Right ventricle myocardium inferior (tissue), 1 donor: ENCODE data around the gene HIRA. TPM values are rescaled to one million over a fixed set of nuclear protein-coding genes. Genes with fewer than 3 reads are reported as not detected.
"Not testable (repeated sequence)": the region's sequence is repeated elsewhere in the genome, so short reads cannot be mapped to it uniquely, and the experiment has no call there.

Experiments used
- ATAC-seq: fragments of 200-7000 bp; cut with Tn5 transposase; one replicate; pipeline ENCODE4 v1.9.1; 2020; ENCODE audit warnings: mild to moderate bottlenecking, moderate library complexity
- DNase-seq: peaks from one replicate; pipeline ENCODE4 v3.0.0; 2021; ENCODE audit errors: missing footprints
- intact Hi-C: fragments of 100-400 bp; cut with DNase I; formaldehyde crosslinking; loops from one replicate; pipeline ENCODE4 v1.11.0; 2022
- total RNA-seq: library from RNA; stranded (reverse); fragmentation: NEBNext Ultra II Directional; extraction: Animal tissue kit (Norgen Biotek cat#: 25700); gene quantifications from one replicate; pipeline ENCODE4 v1.2.1, GENCODE V29; 2021
- donor health status: DM: no; HTN: yes; CAD: no; lungs with severe emphysema.

Gene HIRA
- total RNA-seq, 1 donor from 2014 or later: 17.4 TPM

DNA sequence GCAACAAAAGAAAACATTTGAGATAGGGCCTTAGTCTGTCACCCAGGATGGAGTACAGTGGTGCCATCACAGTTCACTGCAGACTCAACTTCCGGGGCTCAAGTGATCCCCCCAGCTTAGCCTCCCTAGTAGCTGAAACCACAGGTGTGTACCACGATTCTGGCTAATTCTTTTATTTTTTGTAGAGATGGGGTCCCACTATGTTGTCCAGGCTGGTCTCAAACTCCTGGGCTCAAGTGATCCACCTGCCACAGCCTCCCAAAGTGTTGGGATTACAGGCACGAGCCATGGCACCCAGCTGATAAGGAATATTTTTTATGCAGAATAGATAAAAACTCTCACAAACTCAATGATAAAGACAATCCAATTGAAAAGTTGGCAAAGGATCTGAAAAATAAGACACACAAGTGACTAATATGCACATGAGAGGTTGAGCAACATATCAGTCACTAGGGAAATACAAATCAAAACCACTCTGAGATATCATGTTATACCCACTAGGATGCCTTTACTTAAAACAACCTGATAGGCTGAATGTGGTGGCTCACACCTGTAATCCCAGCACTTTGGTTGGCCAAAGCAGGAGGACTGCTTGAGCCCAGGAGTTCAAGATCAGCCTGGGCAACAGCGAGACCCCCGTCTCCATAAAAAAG, 106.1 kb downstream of the HIRA start:
- intact Hi-C loops: no loop called here
- no peak for DNase-seq
- no peak for ATAC-seq

DNA sequence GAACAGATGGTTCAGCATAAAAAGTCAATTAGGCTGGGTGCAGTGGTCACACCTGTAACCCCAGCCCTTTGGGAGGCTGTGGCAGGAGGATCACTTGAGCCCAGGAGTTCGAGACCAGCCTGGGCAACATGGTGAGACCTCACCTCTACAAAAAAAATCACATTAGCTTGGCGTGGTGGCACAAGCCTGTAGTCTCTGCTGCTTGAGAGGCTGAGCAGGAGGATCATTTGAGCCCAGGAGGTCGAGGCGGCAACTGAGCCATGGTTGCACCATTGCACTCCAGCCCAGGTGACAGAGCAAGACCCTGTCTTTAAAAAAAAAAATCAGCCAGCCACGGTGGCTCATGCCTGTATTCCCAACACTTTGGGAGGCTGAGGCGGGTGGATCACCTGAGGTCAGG, 108.1 kb downstream of the HIRA start:
- DNase-seq, ATAC-seq, intact Hi-C loops: not testable (repeated sequence)

DNA sequence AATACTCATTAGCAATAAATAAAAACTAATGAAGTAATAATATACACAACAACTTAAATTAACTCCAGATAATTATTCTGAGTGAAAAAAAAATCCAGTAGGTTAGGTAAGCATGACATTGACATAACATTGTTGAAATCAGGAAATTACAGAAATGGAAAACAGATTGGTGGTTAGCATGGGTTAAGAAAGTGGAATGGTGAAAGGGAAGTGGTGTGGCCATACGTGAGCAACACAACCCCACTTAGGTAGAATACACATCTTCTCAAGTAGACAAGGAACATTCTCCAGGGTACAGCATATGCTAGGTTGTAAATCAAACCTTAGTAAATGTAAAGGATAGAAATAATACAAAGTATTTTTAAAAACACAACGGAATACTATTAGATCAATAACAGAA, 109.8 kb downstream of the HIRA start:
- ATAC-seq: no peak
- intact Hi-C loops: no loop called here
- DNase-seq: no peak

DNA sequence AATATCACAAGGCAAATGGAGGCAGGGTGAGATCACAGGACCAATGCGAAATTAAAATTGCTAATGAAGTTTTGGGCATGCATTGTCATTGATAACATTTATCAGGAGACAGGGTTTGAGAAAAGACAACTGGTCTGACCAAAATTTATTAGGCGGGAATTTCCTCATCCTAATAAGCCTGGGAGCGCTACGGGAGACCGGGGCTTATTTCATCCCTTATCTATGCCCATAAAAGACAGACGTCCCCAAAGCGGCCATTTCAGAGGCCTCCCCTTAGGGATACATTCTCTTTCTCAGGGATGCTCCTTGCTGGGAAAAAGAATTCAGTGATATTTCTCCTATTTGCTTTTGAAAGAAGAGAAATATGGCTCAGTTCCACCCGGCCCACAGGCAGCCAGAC, 111.4 kb downstream of the HIRA start:
- ATAC-seq, DNase-seq, intact Hi-C loops: not testable (repeated sequence)

DNA sequence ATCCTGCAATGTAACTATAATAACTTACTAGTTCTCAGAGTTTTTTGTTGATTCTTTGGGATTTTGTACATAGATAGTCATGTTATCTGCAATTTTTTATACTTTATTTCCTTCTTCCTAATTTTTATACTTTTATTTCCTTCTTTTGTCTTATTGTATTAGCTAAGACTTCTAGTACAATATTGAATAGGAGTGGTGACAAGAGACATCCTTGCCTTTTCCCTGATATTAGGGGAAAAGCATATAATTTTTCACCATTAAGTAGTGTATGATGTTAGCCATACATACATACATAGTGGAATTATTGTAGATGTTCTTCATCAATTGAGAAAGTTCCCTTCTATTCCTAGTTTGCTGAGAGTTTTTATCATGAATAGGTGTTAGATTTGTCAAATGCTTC, 112.3 kb downstream of the HIRA start:
- ATAC-seq: no peak
- DNase-seq: no peak
- intact Hi-C loops: no loop called here

DNA sequence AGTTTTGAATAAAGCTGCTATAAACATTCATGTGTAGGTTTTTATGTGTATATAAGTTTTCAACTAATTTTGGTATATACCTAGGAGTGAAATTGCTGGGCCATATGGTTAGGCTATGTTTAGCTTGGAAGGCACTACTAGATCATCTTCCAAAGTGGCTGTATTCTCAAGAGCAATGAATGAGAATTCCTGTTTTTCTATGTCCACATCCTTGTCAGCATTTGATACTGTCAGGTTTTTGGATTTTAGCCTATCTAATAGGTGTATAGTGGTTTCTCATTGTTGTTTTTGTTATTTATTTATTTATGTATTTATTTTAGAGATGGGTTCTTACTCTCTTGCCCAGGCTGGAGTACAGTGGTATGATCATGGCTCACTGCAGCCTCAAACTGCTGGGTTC, 113.7 kb downstream of the HIRA start:
- intact Hi-C loops: no loop called here
- DNase-seq (no peak), ATAC-seq (no peak)

DNA sequence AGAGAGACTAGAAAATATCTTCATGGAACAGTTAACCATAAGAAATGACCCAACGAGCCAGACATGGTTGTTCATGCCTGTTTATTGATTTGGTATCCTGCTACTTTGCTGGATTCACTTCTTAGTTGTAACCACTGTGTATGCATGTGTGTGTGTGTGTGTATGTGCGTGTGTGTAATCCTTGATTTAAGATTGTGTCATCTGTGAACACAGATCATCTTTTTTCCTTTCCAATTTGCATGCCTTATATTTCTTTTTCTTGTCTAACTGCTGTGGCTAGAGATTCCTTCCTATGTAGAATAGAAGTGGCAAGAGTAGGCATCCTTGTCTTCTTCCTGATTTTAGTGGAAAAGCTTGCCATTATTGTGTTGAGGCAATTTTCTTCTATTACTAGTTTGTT, 123.7 kb downstream of the HIRA start:
- intact Hi-C loops: loop anchor here (10.0 kb wide), 1 partner anchor 327 kb away; no protein-coding TSS in a partner anchor
- ATAC-seq (no peak), DNase-seq (no peak)

DNA sequence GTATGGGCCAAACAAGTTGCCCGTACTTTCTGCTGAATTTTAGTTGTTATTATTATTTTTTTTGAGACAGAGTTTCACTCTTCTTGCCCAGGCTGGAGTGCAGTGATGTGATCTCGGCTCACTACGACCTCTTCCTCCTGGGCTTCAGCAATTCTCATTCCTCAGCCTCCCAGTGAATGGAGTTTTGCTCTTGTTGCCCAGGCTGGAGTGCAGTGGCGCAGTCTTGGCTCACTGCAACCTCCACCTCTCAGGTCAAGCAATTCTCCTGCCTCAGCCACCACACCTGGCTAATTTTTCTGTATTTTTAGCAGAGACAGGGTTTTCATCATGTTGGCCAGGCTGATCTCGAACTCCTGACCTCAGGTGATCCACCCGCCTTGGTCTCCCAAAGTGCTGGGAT, 125.0 kb downstream of the HIRA start:
- intact Hi-C loops: loop anchor here (10.0 kb wide), 1 partner anchor 328 kb away; no protein-coding TSS in a partner anchor
- ATAC-seq: not testable (repeated sequence)

DNA sequence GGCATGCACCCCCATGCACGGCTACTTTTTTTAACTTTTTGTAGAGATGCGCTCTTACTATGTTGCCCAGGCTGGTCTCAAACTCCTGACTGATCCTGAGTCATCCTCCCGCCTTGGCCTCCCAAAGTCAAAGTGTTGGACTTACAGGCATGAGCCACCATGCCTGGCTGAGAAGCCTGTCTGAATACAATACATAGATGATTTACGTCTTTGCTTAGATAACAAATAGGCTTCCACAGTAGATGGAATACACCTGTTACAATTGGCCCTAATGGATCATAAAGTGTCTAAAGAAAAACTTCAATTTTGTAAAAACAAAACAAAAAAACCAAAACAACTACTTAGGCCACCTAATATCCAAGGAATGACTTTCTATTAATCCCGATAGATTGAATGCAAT, 127.0 kb downstream of the HIRA start:
- ATAC-seq: no peak
- intact Hi-C loops: loop anchor here (10.0 kb wide), 1 partner anchor 330 kb away; no protein-coding TSS in a partner anchor
- no peak for DNase-seq

More for the DNA sequence above, 125.0 kb downstream of the HIRA start:
- DNase-seq: not testable (repeated sequence)

DNA sequence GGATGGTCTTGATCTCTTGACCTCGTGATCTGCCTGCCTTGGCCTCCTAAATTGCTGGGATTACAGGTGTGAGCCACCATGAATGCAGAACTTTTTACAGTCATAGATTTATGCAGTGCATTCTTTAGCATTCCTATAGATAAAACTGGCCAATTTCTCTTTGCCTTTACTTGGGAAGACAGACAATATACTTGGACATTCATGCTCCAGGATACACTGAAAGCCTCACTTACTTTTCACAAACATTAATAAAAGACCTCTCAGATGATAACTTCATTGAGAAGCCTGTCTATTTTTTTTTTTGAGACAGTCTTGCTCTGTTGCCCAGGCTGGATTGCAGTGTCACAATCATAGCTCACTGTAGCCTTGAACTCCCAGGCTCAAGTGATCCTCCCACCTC, 127.7 kb downstream of the HIRA start:
- intact Hi-C loops: loop anchor here (10.0 kb wide), 1 partner anchor 331 kb away; no protein-coding TSS in a partner anchor
- DNase-seq: no peak
- no peak for ATAC-seq

DNA sequence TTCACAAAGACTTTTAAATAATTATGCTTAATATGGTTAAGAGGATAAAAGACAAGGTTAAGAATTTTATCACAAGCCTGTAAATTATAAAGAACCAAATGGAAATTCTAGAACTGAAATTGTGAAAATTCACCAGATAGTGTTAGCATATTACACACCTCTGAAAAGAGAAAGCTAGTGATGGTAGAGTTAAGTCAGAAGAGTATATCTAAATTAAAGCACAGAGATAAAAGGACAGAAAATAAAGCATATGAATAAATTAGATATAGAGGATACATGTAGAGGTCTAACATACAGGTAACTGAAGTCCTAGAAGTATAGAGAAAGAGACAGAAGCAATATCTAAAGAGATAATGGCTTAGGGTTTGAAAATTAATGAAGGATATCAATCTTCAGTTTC, 135.8 kb downstream of the HIRA start:
- intact Hi-C loops: no loop called here
- ATAC-seq (no peak), DNase-seq (no peak)

DNA sequence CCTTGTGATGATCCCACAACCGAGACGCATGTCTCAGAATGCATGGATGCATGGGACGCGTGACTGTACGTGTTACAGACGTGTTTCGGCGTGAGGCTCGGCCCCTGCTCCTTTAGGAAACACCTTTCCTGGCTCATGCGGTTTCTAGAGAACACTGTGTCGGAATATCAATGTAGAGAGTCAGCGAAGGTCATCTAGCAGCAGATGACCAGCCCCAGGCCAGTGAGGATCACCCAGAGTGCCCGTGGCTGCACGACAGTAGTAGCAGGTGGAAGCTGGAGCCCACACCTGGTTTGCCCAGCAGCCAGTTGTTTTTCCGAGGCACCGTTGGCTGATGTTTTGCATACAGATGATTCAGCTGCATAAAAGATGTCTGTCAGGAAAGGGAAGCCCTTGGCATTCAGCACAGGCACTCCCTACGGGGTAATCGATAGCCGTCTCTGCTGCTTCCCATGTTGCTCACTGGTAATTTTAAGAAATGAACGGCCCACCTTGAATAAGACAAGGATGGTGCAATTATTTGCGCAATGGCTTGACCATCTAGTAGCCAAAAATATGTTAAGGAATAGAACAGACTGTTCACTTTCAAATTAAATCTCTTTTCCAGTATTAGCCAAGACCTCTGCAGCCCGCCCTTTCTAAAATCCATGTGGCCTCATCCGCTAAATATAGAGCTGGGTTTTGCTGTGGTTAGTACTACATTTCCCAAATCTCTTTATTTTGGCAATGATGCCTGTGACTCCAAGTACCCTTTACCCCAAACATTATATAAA, 138.9 kb downstream of the HIRA start:
- intact Hi-C loops: loop anchor here (5.0 kb wide), 2 partner anchors 140 to 185 kb away; partner anchors contain the start of genes CDC45, HIRA, MRPL40 and UFD1
- ATAC-seq (no peak), DNase-seq (no peak)

DNA sequence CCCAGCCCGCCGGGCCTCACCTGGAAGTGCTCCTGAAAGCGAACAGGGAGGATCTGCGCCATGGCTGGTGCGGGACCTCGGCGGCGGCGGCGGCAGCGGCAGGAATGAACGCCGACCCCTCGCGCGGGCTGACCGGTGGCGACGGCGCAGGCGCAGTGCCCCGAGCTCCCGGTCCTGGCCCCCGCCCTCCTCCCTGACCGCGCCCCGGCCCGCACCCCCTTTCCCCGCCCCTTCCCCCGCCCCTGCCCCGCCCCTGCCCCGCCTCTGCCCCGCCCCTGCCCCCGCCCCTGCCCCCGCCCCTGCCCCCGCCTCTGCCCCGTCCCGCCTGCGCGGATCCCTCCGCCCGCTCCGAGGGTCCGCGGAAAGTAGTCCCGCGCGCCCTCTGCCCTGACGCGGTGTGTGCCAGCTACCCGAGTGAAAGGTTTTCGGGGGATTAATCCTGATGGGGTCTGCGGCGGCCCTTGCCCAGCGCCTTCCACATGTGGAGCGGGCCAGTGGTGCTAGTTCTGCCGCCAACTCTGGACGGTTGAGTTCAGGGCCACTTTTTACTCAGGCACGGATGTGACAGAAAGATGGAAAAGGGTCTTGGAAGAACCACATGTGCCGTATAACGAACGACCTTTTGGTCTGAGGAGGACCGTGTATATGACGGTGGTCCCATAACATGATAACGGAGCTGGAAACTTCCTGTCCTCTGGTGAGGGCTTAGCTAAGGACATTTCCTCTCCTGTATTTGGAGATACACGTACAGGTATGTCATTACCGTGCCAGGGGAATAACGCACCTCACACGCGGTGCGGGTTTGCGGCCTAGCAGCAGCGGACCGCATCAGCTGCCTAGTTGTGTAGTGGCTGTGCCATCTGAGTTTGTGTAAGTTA, 139.7 kb downstream of the HIRA start, which contains the start of gene CLTCL1:
CLTCL1 (minus strand) TSS at position 140 of the 878 bp plus-strand sequence; CDS start at position 62, 78 bp downstream.
- intact Hi-C loops: loop anchor here (2.0 to 5.0 kb wide), 4 partner anchors 73 to 185 kb away; partner anchors contain the start of genes CDC45, HIRA, MRPL40 and SLC25A1
- peak; percentile 92 for DNase-seq
- ATAC-seq: peak; percentile 90

DNA sequence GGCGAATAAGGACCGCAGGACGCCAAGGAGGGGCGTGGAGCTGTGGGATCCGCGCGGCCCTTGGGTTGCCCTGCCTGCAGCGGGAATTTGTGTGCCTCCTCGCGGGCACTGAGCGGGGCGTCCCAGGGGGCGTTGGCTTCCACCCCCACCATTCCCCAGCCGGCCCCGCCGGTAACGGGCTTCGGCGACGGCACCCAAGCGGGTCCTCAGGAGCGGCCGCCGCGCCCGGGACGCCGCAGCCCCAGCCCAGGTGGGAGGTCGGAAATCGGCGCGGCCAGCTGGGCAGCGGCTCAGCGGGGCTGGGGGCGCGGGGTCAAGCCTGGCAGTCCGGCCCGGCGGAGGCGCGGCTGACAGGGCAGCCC, 140.3 kb downstream of the HIRA start:
- intact Hi-C loops: loop anchor here (2.0 to 5.0 kb wide), 4 partner anchors 72 to 186 kb away; partner anchors contain the start of genes CDC45, HIRA, MRPL40 and SLC25A1
- peak; percentile 80 for DNase-seq
- ATAC-seq: peak; percentile 43

DNA sequence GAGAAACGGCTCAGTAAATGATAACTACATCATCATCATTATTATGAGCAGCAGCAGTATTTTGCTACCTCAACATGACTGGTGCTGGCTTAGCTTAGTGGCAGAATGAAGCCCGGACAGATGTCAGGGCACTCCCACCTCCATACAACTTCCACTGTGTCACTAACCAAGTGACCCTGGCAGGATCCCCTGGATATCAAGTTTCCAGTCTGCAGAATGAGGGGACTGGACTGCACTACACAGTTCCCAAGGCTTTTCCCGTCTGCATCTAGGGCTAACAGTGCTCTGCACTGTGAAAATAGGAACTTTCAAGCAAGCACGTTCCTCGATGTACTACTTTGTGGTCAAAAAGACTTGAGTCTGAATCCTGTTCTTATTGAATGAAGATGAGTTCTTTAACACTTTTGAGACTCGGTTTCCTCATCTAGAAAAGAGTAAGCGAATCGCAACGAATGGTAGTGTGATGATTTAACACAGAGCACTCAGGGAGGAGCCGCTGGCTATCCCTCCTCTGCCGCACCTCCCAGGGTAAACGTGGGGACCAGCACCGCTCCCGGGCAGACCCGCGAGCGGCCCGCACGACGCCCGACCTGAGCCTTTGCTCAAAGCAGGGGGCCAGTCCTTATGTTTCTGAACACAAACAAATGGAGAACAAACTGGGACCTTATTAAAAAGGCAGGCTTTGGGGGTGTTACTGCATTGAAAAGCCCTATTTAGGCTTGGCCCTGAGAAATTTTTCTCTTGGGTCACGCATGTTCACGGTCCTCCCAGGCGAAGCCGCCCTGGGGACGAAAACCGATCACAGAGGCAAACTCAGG, 140.9 kb downstream of the HIRA start:
- no peak for DNase-seq
- intact Hi-C loops: loop anchor here (2.0 to 5.0 kb wide), 4 partner anchors 72 to 187 kb away; partner anchors contain the start of genes CDC45, HIRA, MRPL40 and SLC25A1
- ATAC-seq: peak; percentile 20

DNA sequence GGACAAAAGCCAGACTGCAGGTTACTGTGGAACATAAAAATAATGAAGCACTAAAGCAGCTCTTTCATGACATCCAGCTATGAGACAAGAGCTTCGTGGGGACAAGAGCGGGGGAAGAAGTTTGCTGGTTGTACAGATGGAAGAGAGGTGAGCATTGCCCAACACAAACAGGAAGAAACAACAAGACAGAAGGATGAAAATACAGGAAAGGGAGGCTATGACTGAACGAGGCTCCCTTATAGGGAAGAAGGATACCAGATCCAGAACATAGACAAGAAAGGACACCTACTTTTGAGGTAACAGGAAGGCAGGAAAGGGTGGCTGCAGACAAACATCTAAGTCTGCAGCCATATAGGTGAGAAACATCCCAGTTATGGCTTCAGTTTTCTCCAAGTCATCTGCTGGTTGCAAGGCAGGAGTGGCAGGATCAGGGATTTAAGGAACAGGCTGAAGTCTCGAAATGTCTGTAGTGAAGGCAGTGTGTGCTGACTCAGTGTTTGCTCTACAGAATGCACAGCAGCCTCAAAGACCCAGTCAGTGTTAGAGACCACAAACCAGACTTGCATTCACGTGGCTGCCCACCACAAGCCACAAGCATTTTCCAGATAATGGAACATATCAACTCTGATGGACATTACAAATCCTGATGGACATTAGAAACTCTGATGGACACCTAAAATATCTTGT, 141.9 kb downstream of the HIRA start:
- intact Hi-C loops: loop anchor here (2.0 to 5.0 kb wide), 4 partner anchors 71 to 188 kb away; partner anchors contain the start of genes CDC45, HIRA, MRPL40 and SLC25A1
- ATAC-seq: no peak
- DNase-seq: no peak

DNA sequence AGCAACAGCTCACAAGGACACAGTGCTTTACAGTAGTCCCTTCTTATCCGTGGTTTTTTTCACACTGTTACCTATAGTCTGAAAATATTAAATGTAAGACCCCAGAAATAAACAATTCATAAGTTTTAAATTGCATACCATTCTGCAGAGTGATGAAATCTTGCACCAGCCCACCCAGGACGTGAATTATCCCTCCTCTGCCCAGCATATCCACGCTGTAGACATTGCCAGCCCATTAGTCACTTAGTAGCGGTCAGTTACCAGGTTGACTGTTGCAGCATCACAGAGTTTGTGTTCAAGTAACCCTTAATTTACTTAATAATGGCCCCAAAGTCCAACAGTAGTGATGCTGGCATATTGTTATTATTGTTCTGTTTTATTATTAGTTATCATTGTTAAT, 143.6 kb downstream of the HIRA start:
- intact Hi-C loops: no loop called here
- no peak for ATAC-seq

More for the DNA sequence above, 143.6 kb downstream of the HIRA start:
- DNase-seq: no peak
